Measurements from ENCODE around the gene GDNF. TPM values are rescaled to one million over a fixed set of nuclear protein-coding genes. Genes with fewer than 3 reads are reported as not detected.

GDNF gene
- total RNA-seq, 2 experiments from 2014 or later = not detected

DNA sequence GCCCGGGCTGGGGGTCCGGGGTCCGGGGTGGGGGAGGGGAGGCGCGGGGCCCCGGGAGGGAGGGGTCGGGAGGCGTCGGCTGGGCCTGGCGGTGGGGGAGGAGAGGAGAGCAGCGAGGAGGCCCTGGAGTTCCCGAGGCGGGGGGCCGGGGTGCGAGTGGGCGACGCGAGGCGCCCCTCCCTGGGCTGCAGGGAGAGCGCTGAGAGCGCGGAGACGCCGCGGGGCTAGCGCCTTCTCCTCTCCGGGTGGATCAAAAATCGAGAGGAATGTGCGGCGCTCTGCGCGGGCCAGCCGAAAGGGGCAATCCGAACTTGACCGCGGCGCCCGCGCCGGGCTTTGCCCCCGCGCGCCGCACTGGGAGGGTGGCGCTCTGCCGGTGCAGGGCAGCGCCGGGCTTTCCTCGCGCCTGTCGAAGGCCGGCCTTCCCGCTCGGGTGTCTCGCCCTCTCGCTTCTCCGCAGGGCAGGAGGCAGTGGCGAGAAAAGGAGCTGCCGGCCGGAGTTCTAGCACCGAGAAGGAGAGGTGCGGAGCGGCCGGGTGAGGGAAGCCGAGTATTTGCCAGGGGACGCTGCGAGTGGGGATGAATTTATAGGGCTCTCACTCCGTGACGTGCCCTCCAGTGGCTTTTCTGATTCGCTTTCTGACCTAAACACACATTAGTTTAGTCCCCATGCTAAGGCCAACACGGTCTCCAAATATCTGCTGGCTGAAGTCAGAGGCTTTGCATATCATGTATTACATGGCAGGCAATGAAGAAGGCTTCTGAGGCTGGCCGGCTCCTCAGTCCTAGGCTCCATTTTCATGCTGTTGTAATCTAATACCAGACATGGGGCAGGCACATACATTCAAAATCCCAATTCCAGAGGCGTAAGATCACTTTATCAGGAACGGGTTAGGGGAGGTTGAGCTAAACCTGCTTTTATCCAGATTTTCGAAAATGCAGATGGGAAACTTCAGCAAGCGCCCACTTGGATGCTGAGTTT is 503 bp upstream of the GDNF start:
- POLR2A ChIA-PET = no interaction called here
- Mint-ChIP-seq H3K27ac (no peak overlapping the region), H3K27me3 (peaks cover 60% of the 10 kb centered on the region), H3K4me3 (no peak overlapping the region), H3K9me3 (no peaks in the 10 kb centered on the region), H3K36me3 (ENCODE audit: low read depth) (no peaks in the 10 kb centered on the region), H3K4me1 (ENCODE audit: low read depth) (peaks cover 20% of the 10 kb centered on the region)
- TF ChIP-seq, protein P1, sequence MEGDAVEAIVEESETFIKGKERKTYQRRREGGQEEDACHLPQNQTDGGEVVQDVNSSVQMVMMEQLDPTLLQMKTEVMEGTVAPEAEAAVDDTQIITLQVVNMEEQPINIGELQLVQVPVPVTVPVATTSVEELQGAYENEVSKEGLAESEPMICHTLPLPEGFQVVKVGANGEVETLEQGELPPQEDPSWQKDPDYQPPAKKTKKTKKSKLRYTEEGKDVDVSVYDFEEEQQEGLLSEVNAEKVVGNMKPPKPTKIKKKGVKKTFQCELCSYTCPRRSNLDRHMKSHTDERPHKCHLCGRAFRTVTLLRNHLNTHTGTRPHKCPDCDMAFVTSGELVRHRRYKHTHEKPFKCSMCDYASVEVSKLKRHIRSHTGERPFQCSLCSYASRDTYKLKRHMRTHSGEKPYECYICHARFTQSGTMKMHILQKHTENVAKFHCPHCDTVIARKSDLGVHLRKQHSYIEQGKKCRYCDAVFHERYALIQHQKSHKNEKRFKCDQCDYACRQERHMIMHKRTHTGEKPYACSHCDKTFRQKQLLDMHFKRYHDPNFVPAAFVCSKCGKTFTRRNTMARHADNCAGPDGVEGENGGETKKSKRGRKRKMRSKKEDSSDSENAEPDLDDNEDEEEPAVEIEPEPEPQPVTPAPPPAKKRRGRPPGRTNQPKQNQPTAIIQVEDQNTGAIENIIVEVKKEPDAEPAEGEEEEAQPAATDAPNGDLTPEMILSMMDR (IDR thresholded peaks at IDR 0.05) = no peak
- ATAC-seq (no peak), DNase-seq (no peak)
- CTCF ChIA-PET = interaction anchor here (1.5 kb wide), 1 partner anchor 352 kb away, joined by 7 read pairs; no protein-coding TSS in a partner anchor
- intact Hi-C loops (cut with micrococcal nuclease) = no loop called here

DNA sequence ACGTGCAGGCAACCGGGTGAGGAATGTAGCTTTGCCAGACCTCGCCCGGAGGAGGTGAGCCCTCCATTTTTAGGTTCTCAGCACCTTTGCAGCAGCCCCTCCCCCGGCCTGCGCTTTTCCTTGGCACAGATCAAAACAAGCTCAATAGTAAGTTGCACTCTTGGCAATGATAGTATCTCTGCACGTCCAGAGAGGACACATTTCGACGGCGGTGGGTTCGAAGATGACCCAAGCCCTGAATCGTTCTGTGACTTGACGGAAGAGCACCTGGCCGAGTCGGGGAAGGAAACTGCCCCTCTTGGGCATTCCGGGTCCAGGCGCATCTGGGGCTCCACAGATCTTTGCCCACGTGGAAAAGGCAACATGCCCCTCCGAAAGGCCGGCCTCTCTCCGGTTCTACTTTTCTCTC is 904 bp downstream of the GDNF start:
- intact Hi-C loops (cut with micrococcal nuclease) = no loop called here
- no peaks in the 10 kb centered on the region for H3K36me3 Mint-ChIP-seq (ENCODE audit: low read depth)
- no peak overlapping the region for H3K27ac Mint-ChIP-seq
- peaks cover 23% of the 10 kb centered on the region for H3K4me1 Mint-ChIP-seq (ENCODE audit: low read depth)
- no peak for DNase-seq
- no peak for ATAC-seq
- CTCF ChIA-PET = interaction anchor here (1.1 kb wide), 1 partner anchor 353 kb away, joined by 3 read pairs; no protein-coding TSS in a partner anchor
- TF ChIP-seq, protein P1 (IDR thresholded peaks at IDR 0.05) = no peak
- no peaks in the 10 kb centered on the region for H3K9me3 Mint-ChIP-seq
- POLR2A ChIA-PET = no interaction called here
- no peak overlapping the region for H3K4me3 Mint-ChIP-seq
- peaks cover 70% of the 10 kb centered on the region for H3K27me3 Mint-ChIP-seq

DNA sequence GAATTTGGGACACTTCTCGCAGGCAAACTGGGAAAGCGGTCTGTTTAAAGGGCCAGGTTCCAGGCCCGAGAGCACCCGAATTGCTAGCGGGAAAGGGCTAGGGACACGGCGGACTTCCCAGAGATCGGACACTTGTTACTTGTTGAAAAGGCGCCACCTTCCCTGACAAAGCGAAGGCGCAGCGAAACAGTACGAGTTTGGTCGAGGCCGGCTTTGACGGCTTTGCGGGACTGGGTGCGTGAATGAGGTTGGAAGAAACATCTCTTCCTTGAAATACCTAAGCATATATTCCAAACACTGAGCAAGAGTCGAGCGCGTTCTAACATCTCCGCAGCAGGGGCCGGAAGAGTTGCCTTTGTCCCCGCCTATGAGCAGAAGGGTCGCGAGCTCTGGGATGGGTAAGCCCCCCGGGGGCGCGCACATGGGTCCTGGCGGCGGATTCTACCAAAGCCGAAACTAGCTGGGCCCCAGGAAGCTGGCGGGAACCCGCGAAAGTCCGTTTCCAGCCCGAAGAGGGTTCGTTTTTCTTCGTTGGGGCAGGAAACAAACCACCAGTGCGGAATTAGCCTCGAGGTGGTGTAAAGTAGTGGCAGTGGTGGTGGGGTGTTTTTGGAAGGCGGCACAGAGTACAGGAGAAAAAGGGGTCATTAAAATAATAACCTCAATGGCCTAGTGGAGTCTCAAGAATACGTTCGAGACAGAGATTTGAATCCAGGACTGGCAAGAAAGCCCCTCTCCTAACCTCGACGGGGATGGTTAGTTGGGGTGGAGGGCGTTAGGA is 1.5 kb downstream of the GDNF start:
- Mint-ChIP-seq H3K9me3 (no peaks in the 10 kb centered on the region), H3K36me3 (ENCODE audit: low read depth) (no peaks in the 10 kb centered on the region), H3K27ac (no peak overlapping the region), H3K4me3 (peak overlapping the region; percentile 44), H3K4me1 (ENCODE audit: low read depth) (peaks cover 23% of the 10 kb centered on the region), H3K27me3 (peaks cover 70% of the 10 kb centered on the region)
- no peak for ATAC-seq
- TF ChIP-seq, protein P1 (IDR thresholded peaks at IDR 0.05) = no peak
- no peak for DNase-seq
- ChIA-PET CTCF (interaction anchor here (1.1 kb wide), 1 partner anchor 354 kb away, joined by 3 read pairs; no protein-coding TSS in a partner anchor), POLR2A (no interaction called here)
- intact Hi-C loops (cut with micrococcal nuclease) = no loop called here

DNA sequence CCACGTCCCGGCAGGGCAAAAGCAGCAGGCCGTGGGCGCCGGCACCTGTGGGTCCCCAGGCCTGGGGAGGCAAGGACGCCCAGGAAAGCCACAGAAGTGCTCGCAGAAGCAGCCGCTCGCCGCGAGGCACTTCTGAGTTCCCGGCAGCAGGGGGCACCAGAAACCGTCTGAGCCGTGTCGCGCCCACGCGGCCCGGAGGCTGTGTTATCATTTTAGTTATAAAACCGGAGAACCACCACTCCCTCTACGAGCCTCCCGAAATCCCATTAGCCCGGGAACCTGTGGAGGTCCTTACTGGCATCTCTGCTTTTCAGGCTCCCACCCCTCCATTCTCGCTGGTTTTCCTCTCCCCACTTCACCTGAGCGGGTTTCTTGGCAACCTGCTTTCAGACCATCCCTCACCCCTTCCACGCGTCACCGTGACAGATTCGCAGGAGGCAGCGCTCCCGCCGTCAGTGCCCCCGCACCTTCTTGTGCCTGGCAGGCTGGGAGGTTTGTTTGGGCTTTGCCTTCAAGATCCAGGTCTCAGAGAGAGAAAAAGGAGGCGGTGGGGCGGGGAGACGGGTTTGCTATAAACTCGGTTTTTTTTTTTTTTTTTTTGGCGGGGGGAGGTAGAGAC is 2.3 kb downstream of the GDNF start:
- CTCF ChIA-PET = interaction anchor here (0.6 to 1.9 kb wide), 8 partner anchors 11 to 424 kb away, joined by 3 to 25 read pairs (median 3); no protein-coding TSS in a partner anchor
- DNase-seq (peak; percentile 85), ATAC-seq (peak; percentile 75)
- POLR2A ChIA-PET = no interaction called here
- Mint-ChIP-seq H3K27me3 (peaks cover 73% of the 10 kb centered on the region), H3K27ac (no peak overlapping the region), H3K36me3 (ENCODE audit: low read depth) (no peaks in the 10 kb centered on the region), H3K9me3 (no peaks in the 10 kb centered on the region), H3K4me1 (ENCODE audit: low read depth) (peaks cover 23% of the 10 kb centered on the region), H3K4me3 (peak overlapping the region; percentile 44)
- intact Hi-C loops (cut with micrococcal nuclease) = loop anchor here (2.0 kb wide), 1 partner anchor 355 kb away; no protein-coding TSS in a partner anchor
- TF ChIP-seq, protein P1 (IDR thresholded peaks at IDR 0.05) = peak; percentile 85
